A673 (cell line): Measurements from ENCODE around the gene TEX19. TPM values are rescaled to one million over a fixed set of nuclear protein-coding genes. Genes with fewer than 3 reads are reported as not detected.

Experiments
- BruUV-seq: library from RNA; stranded (reverse); fragments of 400-500 nt; replicated peaks from 2 replicates; lab custom pipeline; 2021; lab: Mats Ljungman, UMichigan
- CTCF ChIA-PET: fragments of 300-600 bp; sonication (Branson Sonifier 250); formaldehyde crosslinking; loops from one replicate; lab custom pipeline; 2022; ENCODE audit warnings: antibody characterized with exemption; lab: Charles Lee
- POLR2A ChIA-PET: fragments of 300-600 bp; sonication (Branson Sonifier 250); formaldehyde crosslinking; loops from one replicate; lab custom pipeline; 2022; ENCODE audit warnings: antibody characterized with exemption; ENCODE audit not compliant: low non-redundant PET; lab: Charles Lee
- DNase-seq: peaks from one replicate; pipeline ENCODE4 v3.0.0-alpha.2; 2015; ENCODE audit warnings: low spot score
- H3K27ac ChIP-seq: fragments of 200-600 bp; sonication (generic); 2 replicates; pipeline ENCODE4 v1.5.1; 2016; ENCODE audit warnings: mixed run types, low read depth, mild to moderate bottlenecking, mixed read lengths, antibody characterized with exemption, low read length; ENCODE audit not compliant: poor library complexity, severe bottlenecking
- H3K27me3 ChIP-seq: fragments of 200-600 bp; sonication (generic); replicated peaks from 2 replicates; pipeline ENCODE4 v1.6.1; 2017; ENCODE audit warnings: mixed run types, low read depth, mild to moderate bottlenecking, mixed read lengths, antibody characterized with exemption, low read length; ENCODE audit not compliant: insufficient read depth, poor library complexity
- H3K36me3 ChIP-seq: fragments of 200-600 bp; sonication (generic); 2 replicates; pipeline ENCODE4 v1.6.1; 2016; ENCODE audit warnings: mixed run types, mild to moderate bottlenecking, mixed read lengths, antibody characterized with exemption, low read length; ENCODE audit not compliant: insufficient read depth, poor library complexity, severe bottlenecking
- H3K4me1 ChIP-seq: fragments of 200-600 bp; sonication (generic); 2 replicates; pipeline ENCODE4 v1.6.1; 2017; ENCODE audit warnings: mixed run types, mild to moderate bottlenecking, mixed read lengths, antibody characterized with exemption, low read length; ENCODE audit not compliant: insufficient read depth, poor library complexity, severe bottlenecking
- H3K4me3 ChIP-seq: fragments of 200-600 bp; sonication (generic); 2 replicates; pipeline ENCODE4 v1.5.1; 2016; ENCODE audit warnings: low read depth, mixed run types, mild to moderate bottlenecking, mixed read lengths, low read length; ENCODE audit not compliant: poor library complexity, severe bottlenecking
- H3K9me3 ChIP-seq: fragments of 200-600 bp; sonication (generic); 2 replicates; pipeline ENCODE4 v1.6.1; 2016; ENCODE audit warnings: mixed run types, low read depth, mild to moderate bottlenecking, mixed read lengths, antibody characterized with exemption, low read length; ENCODE audit not compliant: poor library complexity, severe bottlenecking
- CTCF ChIP-seq: fragments of 300-800, 200-600 bp; sonication (generic); conservative IDR thresholded peaks from 2 replicates; pipeline ENCODE4 v1.5.1; 2017; ENCODE audit warnings: low read depth, mild to moderate bottlenecking, antibody characterized with exemption, low read length, moderate library complexity, mixed read lengths
- EZH2 ChIP-seq: fragments of 200-600 bp; sonication (generic); IDR thresholded peaks from 2 replicates; pipeline ENCODE4 v1.6.1; 2017; ENCODE audit warnings: borderline replicate concordance, low read depth, mild to moderate bottlenecking, mixed read lengths, antibody characterized with exemption, low read length; ENCODE audit not compliant: poor library complexity, severe bottlenecking
- intact Hi-C: fragments of 100-400 bp; cut with micrococcal nuclease; formaldehyde crosslinking; loops from one replicate; pipeline ENCODE4 v1.10.0; 2022; ENCODE audit not compliant: unreplicated experiment
- total RNA-seq: library from RNA; stranded (reverse); gene quantifications from 2 replicates; pipeline ENCODE4 v1.2.3, GENCODE V29; 2021

The TEX19 gene
- total RNA-seq, 1 experiment from 2014 or later, result 0.39 TPM

- ChIA-PET CTCF (no interaction called here), POLR2A (interaction anchor here (0.6 kb wide), 1 partner anchor 12 kb away, joined by 4 read pairs; no protein-coding TSS in a partner anchor)
- Histone ChIP-seq H3K4me3 (no peak overlapping the region), H3K4me1 (no peaks in the 10 kb centered on the region), H3K36me3 (peaks cover 2% of the 10 kb centered on the region), H3K9me3 (no peaks in the 10 kb centered on the region), H3K27ac (no peak overlapping the region), H3K27me3 (no peaks in the 10 kb centered on the region)
- no peak for DNase-seq
- TF ChIP-seq CTCF (no peak), EZH2 (no peak)
- intact Hi-C loops, result loop anchor here (5.0 to 10.0 kb wide), 3 partner anchors 46 to 168 kb away; no protein-coding TSS in a partner anchor
- BruUV-seq, result no TSS peak
Measured at GRCh38 chr17:82412535-82413520, 53.8 kb downstream of the TEX19 start.

Other genes starting within 250 kb of the TEX19 start
- 43.6 and 58.8 TPM in 2 replicates for gene CCDC57, start 146.4 kb upstream of the TEX19 start, total RNA-seq
- gene SLC16A3, start 130.2 kb upstream of the TEX19 start, total RNA-seq, result 0.97 and 2.8 TPM in 2 replicates
- 139 and 150 TPM in 2 replicates for gene CSNK1D, start 85.5 kb upstream of the TEX19 start, total RNA-seq
- not detected in 2 replicates for gene CD7, start 41.6 kb upstream of the TEX19 start, total RNA-seq
- gene SECTM1, start 25.5 kb upstream of the TEX19 start, total RNA-seq, result 1.4 and 2.8 TPM in 2 replicates
- 0.52 and 0.58 TPM in 2 replicates for gene UTS2R, start 12.5 kb downstream of the TEX19 start, total RNA-seq
- gene HEXD, start 59.1 kb downstream of the TEX19 start, total RNA-seq, result 20.1 and 24.0 TPM in 2 replicates
- gene OGFOD3, start 59.3 kb downstream of the TEX19 start, total RNA-seq, result 25.0 and 30.9 TPM in 2 replicates
- 72.8 and 91.1 TPM in 2 replicates for gene CYBC1, start 91.5 kb downstream of the TEX19 start, total RNA-seq
- gene NARF, start 99.5 kb downstream of the TEX19 start, total RNA-seq, result 74.1 and 75.7 TPM in 2 replicates
- gene FOXK2, start 160.5 kb downstream of the TEX19 start, total RNA-seq, result 107 and 116 TPM in 2 replicates